Upper lobe of left lung (tissue), 4 donors: ENCODE results near the gene MTRF1.
A peak's percentile ranks its signal among the peaks of the same experiment; 100 is the strongest.

ENCODE experiments used
- EP300 ChIP-seq, 4 donors: sonication (generic); formaldehyde crosslinking; IDR thresholded peaks; one replicate each; pipeline ENCODE4 v1.5.1; 2017; ENCODE audit warnings: antibody characterized with exemption in 4 of 4, control low read depth in 2 of 4
- POLR2A ChIP-seq, 4 donors: fragments of 450-650 bp; IDR thresholded peaks; one replicate each; pipeline ENCODE4 v1.5.1; 2016 to 2017; ENCODE audit warnings: antibody characterized with exemption in 4 of 4, mild to moderate bottlenecking in 2 of 4
- TF ChIP-seq, protein P1 (sequence below), 6 experiments: fragments of 450-650 bp in 4 of 6; fragments of 200-600 bp in 2 of 6; sonication (generic) in 2 of 6; IDR thresholded peaks; one replicate each; pipeline ENCODE4 v1.5.1; 2016 to 2019; ENCODE audit warnings: antibody characterized with exemption in 6 of 6

DNA sequence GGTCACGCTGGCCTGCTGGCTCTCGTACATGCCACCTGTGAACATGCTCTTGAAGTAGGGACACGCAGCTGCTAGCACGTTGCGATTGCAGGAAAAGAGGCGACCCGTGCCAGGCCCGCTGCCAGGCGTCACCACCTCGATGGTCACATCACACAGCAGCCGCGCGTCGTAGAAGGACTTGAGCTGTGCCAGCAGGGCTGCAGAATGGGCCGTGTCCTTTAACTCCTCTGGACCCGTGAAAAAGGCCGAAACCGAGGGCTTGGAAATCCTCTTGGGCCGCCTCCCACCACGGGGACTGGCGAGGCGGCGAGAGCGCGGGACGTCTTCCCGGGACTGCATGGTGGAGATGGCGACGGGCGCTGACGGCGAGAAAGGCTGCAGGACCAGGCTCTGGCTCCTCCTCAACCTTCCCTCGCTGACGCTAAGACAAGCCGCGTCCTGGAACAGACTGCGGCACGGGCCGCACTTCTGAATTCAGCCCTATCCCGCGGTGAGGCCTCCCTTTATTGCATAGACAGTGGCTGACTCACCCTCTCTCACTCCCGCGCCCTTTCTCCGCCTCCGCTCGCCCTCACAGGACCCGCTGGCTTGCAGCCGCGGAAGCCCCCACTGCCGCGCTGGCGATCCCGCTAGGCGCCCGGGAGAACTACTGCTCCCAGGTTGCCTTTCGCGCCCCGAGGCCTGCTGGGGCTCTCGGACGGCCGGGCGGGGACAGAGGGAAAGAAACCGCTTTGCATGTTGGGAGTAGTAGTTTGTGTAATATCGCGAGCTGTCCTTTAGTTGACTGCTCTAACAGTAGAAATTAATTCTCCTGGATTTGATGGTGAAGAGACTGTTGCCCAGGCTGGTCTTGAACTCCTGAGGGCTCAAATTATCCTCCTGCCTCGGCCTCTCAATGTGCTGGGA, 69.2 kb downstream of the MTRF1 start, which contains the start of gene KBTBD7:
- TF ChIP-seq, protein P1, sequence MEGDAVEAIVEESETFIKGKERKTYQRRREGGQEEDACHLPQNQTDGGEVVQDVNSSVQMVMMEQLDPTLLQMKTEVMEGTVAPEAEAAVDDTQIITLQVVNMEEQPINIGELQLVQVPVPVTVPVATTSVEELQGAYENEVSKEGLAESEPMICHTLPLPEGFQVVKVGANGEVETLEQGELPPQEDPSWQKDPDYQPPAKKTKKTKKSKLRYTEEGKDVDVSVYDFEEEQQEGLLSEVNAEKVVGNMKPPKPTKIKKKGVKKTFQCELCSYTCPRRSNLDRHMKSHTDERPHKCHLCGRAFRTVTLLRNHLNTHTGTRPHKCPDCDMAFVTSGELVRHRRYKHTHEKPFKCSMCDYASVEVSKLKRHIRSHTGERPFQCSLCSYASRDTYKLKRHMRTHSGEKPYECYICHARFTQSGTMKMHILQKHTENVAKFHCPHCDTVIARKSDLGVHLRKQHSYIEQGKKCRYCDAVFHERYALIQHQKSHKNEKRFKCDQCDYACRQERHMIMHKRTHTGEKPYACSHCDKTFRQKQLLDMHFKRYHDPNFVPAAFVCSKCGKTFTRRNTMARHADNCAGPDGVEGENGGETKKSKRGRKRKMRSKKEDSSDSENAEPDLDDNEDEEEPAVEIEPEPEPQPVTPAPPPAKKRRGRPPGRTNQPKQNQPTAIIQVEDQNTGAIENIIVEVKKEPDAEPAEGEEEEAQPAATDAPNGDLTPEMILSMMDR (IDR thresholded peaks at IDR 0.05), result peak in 4 of 6 experiments; percentile 9 to 41 (median 20)
- TF ChIP-seq EP300 (IDR thresholded peaks at IDR 0.05) (no peak), POLR2A (IDR thresholded peaks at IDR 0.05) (peak in 3 of 4 donors; percentile 72 to 76 (median 74))
